Smooth muscle cell (in vitro differentiated cells): Measurements from ENCODE around the gene ZDBF2. TPM values are rescaled to one million over a fixed set of nuclear protein-coding genes. Genes with fewer than 3 reads are reported as not detected.

Experiments used
- DNase-seq: peaks from one replicate; lab custom pipeline; 2025; ENCODE audit not compliant: unreplicated experiment; lab: John Stamatoyannopoulos, UW
- H2AFZ ChIP-seq: fragments of 200-600 bp; sonication (generic); 2 replicates; pipeline ENCODE4 v1.6.0; 2016; ENCODE audit warnings: antibody characterized with exemption, low read depth, mild to moderate bottlenecking
- H3F3A ChIP-seq: fragments of 200-600 bp; sonication (generic); 2 replicates; pipeline ENCODE4 v1.6.0; 2017; ENCODE audit warnings: antibody characterized with exemption, low read depth
- H3K27ac ChIP-seq: fragments of 200-600 bp; sonication (generic); 2 replicates; pipeline ENCODE4 v1.5.1; 2016; ENCODE audit warnings: low read depth, mild to moderate bottlenecking
- H3K27me3 ChIP-seq: fragments of 200-600 bp; sonication (generic); 2 replicates; pipeline ENCODE4 v1.6.1; 2016; ENCODE audit warnings: low read depth, mild to moderate bottlenecking
- H3K36me3 ChIP-seq: fragments of 200-600 bp; sonication (generic); 2 replicates; pipeline ENCODE4 v1.5.1; 2016; ENCODE audit warnings: low read depth
- H3K4me1 ChIP-seq: fragments of 200-600 bp; sonication (generic); 2 replicates; pipeline ENCODE4 v1.5.1; 2016; ENCODE audit warnings: low read depth
- H3K4me2 ChIP-seq: fragments of 200-600 bp; sonication (generic); 2 replicates; pipeline ENCODE4 v1.6.0; 2016; ENCODE audit warnings: mild to moderate bottlenecking
- H3K4me3 ChIP-seq: fragments of 200-600 bp; sonication (generic); 2 replicates; pipeline ENCODE4 v1.5.1; 2016; ENCODE audit warnings: mild to moderate bottlenecking
- H3K79me2 ChIP-seq: fragments of 200-600 bp; sonication (generic); 2 replicates; pipeline ENCODE4 v1.6.0; 2016; ENCODE audit warnings: low read depth, mild to moderate bottlenecking
- H3K9ac ChIP-seq: fragments of 200-600 bp; sonication (generic); 2 replicates; pipeline ENCODE4 v1.6.0; 2016; ENCODE audit warnings: low read depth
- H3K9me3 ChIP-seq: fragments of 200-600 bp; sonication (generic); replicated peaks from 2 replicates; pipeline ENCODE4 v1.5.1; 2016; ENCODE audit warnings: low read depth
- H4K20me1 ChIP-seq: fragments of 200-600 bp; sonication (generic); 2 replicates; pipeline ENCODE4 v1.6.0; 2016; ENCODE audit warnings: low read depth
- WGBS: methylation state at CpG from one replicate; pipeline ENCODE4 v1.1.7; 2016; ENCODE audit warnings: low lambda C conversion rate; 5-methylcytosine and 5-hydroxymethylcytosine counted together
- polyA plus RNA-seq: library from polyadenylated mRNA; unstranded; fragments of >200 nt; fragmentation: Nextera tagmentation; extraction: Ambion mirVana; gene quantifications from 2 replicates; pipeline ENCODE4 v1.2.1, GENCODE V29; 2016
- total RNA-seq: library from RNA; depleted of rRNA; stranded (reverse); fragments of >200 nt; gene quantifications from 2 replicates; pipeline ENCODE4 v1.2.3, GENCODE V29; 2014
- TF ChIP-seq, protein P1 (sequence below): fragments of 200-600 bp; sonication (generic); IDR thresholded peaks from 2 replicates; pipeline ENCODE4 v1.5.1; 2017; ENCODE audit warnings: borderline replicate concordance, mild to moderate bottlenecking, antibody characterized with exemption; ENCODE audit not compliant: insufficient read depth, poor library complexity, severe bottlenecking

Gene ZDBF2
- total and polyA plus RNA-seq, 2 experiments from 2014 or later = 2.8 to 22.7 TPM

- Histone ChIP-seq H3K9me3 (no peaks in the 10 kb centered on the region), H3K4me1 (no peaks in the 10 kb centered on the region), H3F3A (no peaks in the 10 kb centered on the region), H3K4me3 (no peak overlapping the region), H2AFZ (no peak overlapping the region), H3K79me2 (no peaks in the 10 kb centered on the region), H4K20me1 (no peaks in the 10 kb centered on the region), H3K36me3 (no peaks in the 10 kb centered on the region), H3K27ac (no peak overlapping the region), H3K27me3 (no peaks in the 10 kb centered on the region), H3K4me2 (no peak overlapping the region), H3K9ac (no peak overlapping the region)
- DNase-seq = no peak
- TF ChIP-seq, protein P1, sequence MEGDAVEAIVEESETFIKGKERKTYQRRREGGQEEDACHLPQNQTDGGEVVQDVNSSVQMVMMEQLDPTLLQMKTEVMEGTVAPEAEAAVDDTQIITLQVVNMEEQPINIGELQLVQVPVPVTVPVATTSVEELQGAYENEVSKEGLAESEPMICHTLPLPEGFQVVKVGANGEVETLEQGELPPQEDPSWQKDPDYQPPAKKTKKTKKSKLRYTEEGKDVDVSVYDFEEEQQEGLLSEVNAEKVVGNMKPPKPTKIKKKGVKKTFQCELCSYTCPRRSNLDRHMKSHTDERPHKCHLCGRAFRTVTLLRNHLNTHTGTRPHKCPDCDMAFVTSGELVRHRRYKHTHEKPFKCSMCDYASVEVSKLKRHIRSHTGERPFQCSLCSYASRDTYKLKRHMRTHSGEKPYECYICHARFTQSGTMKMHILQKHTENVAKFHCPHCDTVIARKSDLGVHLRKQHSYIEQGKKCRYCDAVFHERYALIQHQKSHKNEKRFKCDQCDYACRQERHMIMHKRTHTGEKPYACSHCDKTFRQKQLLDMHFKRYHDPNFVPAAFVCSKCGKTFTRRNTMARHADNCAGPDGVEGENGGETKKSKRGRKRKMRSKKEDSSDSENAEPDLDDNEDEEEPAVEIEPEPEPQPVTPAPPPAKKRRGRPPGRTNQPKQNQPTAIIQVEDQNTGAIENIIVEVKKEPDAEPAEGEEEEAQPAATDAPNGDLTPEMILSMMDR = no peak
Measured at GRCh38 chr2:206239157-206239556, 35.3 kb upstream of the ZDBF2 start.

- H3F3A ChIP-seq = no peaks in the 10 kb centered on the region
- H2AFZ ChIP-seq = no peak overlapping the region
- no peaks in the 10 kb centered on the region for H3K9me3 ChIP-seq
- no peaks in the 10 kb centered on the region for H3K36me3 ChIP-seq
- TF ChIP-seq, protein P1 = no peak
- no peak overlapping the region for H3K27ac ChIP-seq
- no peaks in the 10 kb centered on the region for H4K20me1 ChIP-seq
- H3K4me2 ChIP-seq = no peak overlapping the region
- no peaks in the 10 kb centered on the region for H3K79me2 ChIP-seq
- no peak overlapping the region for H3K4me3 ChIP-seq
- 64% methylated on average over 3 of the region's 3 CpGs for WGBS
- no peaks in the 10 kb centered on the region for H3K27me3 ChIP-seq
- no peaks in the 10 kb centered on the region for H3K4me1 ChIP-seq
- no peak for DNase-seq
- H3K9ac ChIP-seq = no peak overlapping the region
Measured at GRCh38 chr2:206240327-206240726, 34.1 kb upstream of the ZDBF2 start.

DNA sequence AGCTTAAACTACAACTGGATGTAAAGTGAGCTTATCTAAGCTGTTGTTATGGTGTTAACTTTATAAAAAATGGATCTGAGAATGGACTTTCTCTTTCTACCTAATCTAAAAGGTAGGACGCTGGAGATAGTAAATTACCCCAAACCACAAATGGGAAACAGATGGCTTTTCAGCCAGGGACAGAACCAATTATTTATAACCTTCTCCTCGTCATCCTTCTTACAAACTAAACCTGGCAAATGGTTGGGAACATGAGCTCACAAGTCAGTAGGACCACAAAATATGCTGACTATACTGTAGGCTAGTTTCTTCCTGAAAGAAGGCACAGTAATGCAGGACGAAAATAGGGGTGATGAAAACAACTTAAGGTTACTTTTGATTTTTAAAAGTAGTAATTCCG lies 32.7 kb upstream of the ZDBF2 start:
- Histone ChIP-seq H2AFZ (no peak overlapping the region), H3F3A (no peaks in the 10 kb centered on the region), H3K27me3 (no peaks in the 10 kb centered on the region), H3K79me2 (no peaks in the 10 kb centered on the region), H4K20me1 (no peaks in the 10 kb centered on the region), H3K4me3 (no peak overlapping the region), H3K9me3 (no peaks in the 10 kb centered on the region), H3K27ac (no peak overlapping the region), H3K36me3 (no peaks in the 10 kb centered on the region), H3K9ac (no peak overlapping the region), H3K4me2 (no peak overlapping the region), H3K4me1 (no peaks in the 10 kb centered on the region)
- TF ChIP-seq, protein P1 = no peak
- DNase-seq = no peak
- 57% methylated on average over 4 of the region's 4 CpGs for WGBS

DNA sequence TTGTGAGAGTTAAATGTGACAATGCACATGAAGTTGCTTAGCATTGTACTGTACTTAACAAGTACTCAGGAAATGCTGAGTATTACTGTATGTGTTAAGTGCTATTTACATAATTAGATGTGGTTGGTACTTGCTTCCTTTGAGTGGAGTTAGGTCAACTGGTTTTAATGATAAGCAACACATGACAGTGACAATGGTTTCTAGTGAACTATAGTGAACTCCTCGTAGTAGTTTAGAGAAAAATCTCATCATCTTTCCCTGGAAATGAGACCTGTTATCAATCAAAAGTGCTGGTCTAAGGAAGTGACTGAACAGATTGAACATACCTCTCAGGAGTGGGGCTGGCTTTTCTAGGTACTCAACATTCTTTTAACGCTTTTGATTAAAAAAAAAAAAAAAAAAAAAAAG lies 29.2 kb upstream of the ZDBF2 start:
- no peak overlapping the region for H2AFZ ChIP-seq

More for the DNA sequence above, 29.2 kb upstream of the ZDBF2 start:
- DNase-seq = no peak
- Histone ChIP-seq H3K4me2 (no peak overlapping the region), H3K4me3 (no peak overlapping the region), H3K79me2 (no peaks in the 10 kb centered on the region), H3F3A (no peaks in the 10 kb centered on the region), H3K36me3 (no peaks in the 10 kb centered on the region), H3K4me1 (no peaks in the 10 kb centered on the region), H3K9ac (no peak overlapping the region), H3K27ac (no peak overlapping the region), H4K20me1 (no peaks in the 10 kb centered on the region), H3K27me3 (peaks cover 6% of the 10 kb centered on the region), H3K9me3 (no peaks in the 10 kb centered on the region)
- 82% methylated on average over 2 of the region's 2 CpGs for WGBS
- TF ChIP-seq, protein P1 = no peak
